MM.1S (cell line): ENCODE results near the gene TBL1X.

Experiments used
- DNase-seq: peaks from one replicate; pipeline ENCODE4 v3.0.0-alpha.2; 2015
- H2AFZ ChIP-seq: fragments of 300-600 bp; sonication (generic); 2 replicates; pipeline ENCODE4 v1.6.0; 2016; ENCODE audit warnings: antibody characterized with exemption, low read length
- H3F3A ChIP-seq: fragments of 300-600 bp; sonication (generic); 2 replicates; pipeline ENCODE4 v1.6.1; 2016; ENCODE audit warnings: mild to moderate bottlenecking, antibody characterized with exemption, low read length, moderate library complexity, mixed read lengths; ENCODE audit not compliant: insufficient read depth
- H3K27ac ChIP-seq: fragments of 300-600 bp; sonication (generic); 2 replicates; pipeline ENCODE4 v1.5.1; 2016; ENCODE audit warnings: mild to moderate bottlenecking, low read length
- H3K27me3 ChIP-seq: fragments of 300-600 bp; sonication (generic); replicated peaks from 2 replicates; pipeline ENCODE4 v1.6.0; 2016; ENCODE audit warnings: low read length; ENCODE audit not compliant: insufficient read depth
- H3K36me3 ChIP-seq: fragments of 300-600 bp; sonication (generic); replicated peaks from 2 replicates; pipeline ENCODE4 v1.6.1; 2016; ENCODE audit warnings: mild to moderate bottlenecking, low read length, mixed read lengths; ENCODE audit not compliant: insufficient read depth
- H3K4me1 ChIP-seq: fragments of 300-600 bp; sonication (generic); 2 replicates; pipeline ENCODE4 v1.6.1; 2016; ENCODE audit warnings: low read length, mixed read lengths
- H3K4me2 ChIP-seq: fragments of 300-600 bp; sonication (generic); 2 replicates; pipeline ENCODE4 v1.6.0; 2016; ENCODE audit warnings: low read depth, low read length
- H3K4me3 ChIP-seq: fragments of 300-600 bp; sonication (generic); 2 replicates; pipeline ENCODE4 v1.5.1; 2016; ENCODE audit warnings: low read length, mixed read lengths
- H3K79me2 ChIP-seq: fragments of 300-600 bp; sonication (generic); 2 replicates; pipeline ENCODE4 v1.6.1; 2016; ENCODE audit warnings: mixed run types, low read length, mixed read lengths
- H3K9ac ChIP-seq: fragments of 300-600 bp; sonication (generic); 2 replicates; pipeline ENCODE4 v1.6.1; 2016; ENCODE audit warnings: low read length, mixed read lengths
- H3K9me2 ChIP-seq: fragments of 300-600 bp; sonication (generic); replicated peaks from 2 replicates; pipeline ENCODE4 v1.6.1; 2016; ENCODE audit warnings: mild to moderate bottlenecking, low read length, mixed read lengths; ENCODE audit not compliant: insufficient read depth
- H3K9me3 ChIP-seq: fragments of 300-600 bp; sonication (generic); replicated peaks from 2 replicates; pipeline ENCODE4 v1.6.1; 2016; ENCODE audit warnings: mild to moderate bottlenecking, low read length, mixed read lengths; ENCODE audit not compliant: insufficient read depth
- H4K20me1 ChIP-seq: fragments of 300-600 bp; sonication (generic); 2 replicates; pipeline ENCODE4 v1.6.1; 2016; ENCODE audit warnings: mild to moderate bottlenecking, low read length, moderate library complexity, mixed read lengths; ENCODE audit not compliant: insufficient read depth
- CTCF ChIP-seq: fragments of 300-600 bp; sonication (generic); IDR thresholded peaks from 2 replicates; pipeline ENCODE4 v1.5.1; 2016; ENCODE audit warnings: antibody characterized with exemption, low read length, mixed read lengths
- EZH2 ChIP-seq: fragments of 300-600 bp; sonication (generic); optimal IDR thresholded peaks from 2 replicates; pipeline ENCODE3; 2017; ENCODE audit warnings: low read depth, mild to moderate bottlenecking, antibody characterized with exemption, low read length, mixed read lengths
- EZH2phosphoT487 ChIP-seq: fragments of 300-600 bp; sonication (generic); IDR thresholded peaks from 2 replicates; pipeline ENCODE4 v1.6.1; 2018; ENCODE audit warnings: antibody characterized with exemption, low read length

TBL1X gene

GRCh38 chrX:9671998-9672397 lies 207.1 kb downstream of the TBL1X start:
- no peak overlapping the region for H2AFZ ChIP-seq
- no peak overlapping the region for H3K27ac ChIP-seq
- H3K9me2 ChIP-seq = no peaks in the 10 kb centered on the region
- no peak for TF ChIP-seq CTCF
- TF ChIP-seq EZH2 = no peak
- TF ChIP-seq EZH2phosphoT487 = no peak
- peaks cover 12% of the 10 kb centered on the region for H3F3A ChIP-seq
- no peaks in the 10 kb centered on the region; the same call in 1 of the 2 replicates for H3K36me3 ChIP-seq
- H3K79me2 ChIP-seq = 0 out of 2 replicates have a peak, but pooled peaks cover 2% of the 10 kb centered on the region
- H3K9ac ChIP-seq = no peak overlapping the region
- no peak overlapping the region for H3K4me2 ChIP-seq
- H3K4me1 ChIP-seq = peaks cover 5% of the 10 kb centered on the region
- no peaks in the 10 kb centered on the region for H4K20me1 ChIP-seq
- no peak for DNase-seq
- H3K9me3 ChIP-seq = no peaks in the 10 kb centered on the region
- no peaks in the 10 kb centered on the region for H3K27me3 ChIP-seq
- H3K4me3 ChIP-seq = no peak overlapping the region

- H3K4me2 ChIP-seq = no peak overlapping the region
Measured at GRCh38 chrX:9676306-9676705, 211.4 kb downstream of the TBL1X start.

GRCh38 chrX:9676738-9677097 lies 211.9 kb downstream of the TBL1X start:
- H3K4me3 ChIP-seq = no peak overlapping the region
- no peaks in the 10 kb centered on the region; the same call in 1 of the 2 replicates for H3K36me3 ChIP-seq
- peaks cover 21% of the 10 kb centered on the region for H3K79me2 ChIP-seq
- no peaks in the 10 kb centered on the region for H4K20me1 ChIP-seq
- no peak overlapping the region for H3K9ac ChIP-seq
- no peaks in the 10 kb centered on the region for H3K27me3 ChIP-seq
- H3F3A ChIP-seq = peaks cover 21% of the 10 kb centered on the region
- no peaks in the 10 kb centered on the region for H3K9me2 ChIP-seq
- H3K27ac ChIP-seq = peak overlapping the region; percentile 85
- H3K4me1 ChIP-seq = peaks cover 16% of the 10 kb centered on the region
- TF ChIP-seq CTCF = no peak
- TF ChIP-seq EZH2 = no peak
- peak overlapping the region; percentile 38; the same call in 1 of the 2 replicates for H3K4me2 ChIP-seq
- DNase-seq = no peak
- no peaks in the 10 kb centered on the region for H3K9me3 ChIP-seq
- H2AFZ ChIP-seq = no peak overlapping the region

More at GRCh38 chrX:9676306-9676705, 211.4 kb downstream of the TBL1X start:
- Histone ChIP-seq H3K79me2 (peaks cover 23% of the 10 kb centered on the region), H3K27me3 (no peaks in the 10 kb centered on the region), H3F3A (peaks cover 21% of the 10 kb centered on the region), H3K27ac (peak overlapping the region; percentile 85; the same call in 1 of the 2 replicates), H3K9me2 (no peaks in the 10 kb centered on the region), H3K9ac (no peak overlapping the region), H4K20me1 (no peaks in the 10 kb centered on the region), H2AFZ (no peak overlapping the region), H3K4me1 (peaks cover 16% of the 10 kb centered on the region), H3K9me3 (no peaks in the 10 kb centered on the region), H3K4me3 (no peak overlapping the region), H3K36me3 (no peaks in the 10 kb centered on the region; the same call in 1 of the 2 replicates)
- no peak for TF ChIP-seq EZH2
- no peak for TF ChIP-seq CTCF
- no peak for TF ChIP-seq EZH2phosphoT487
- no peak for DNase-seq
